Measurements from ENCODE around the gene SNRPA.

DNA sequence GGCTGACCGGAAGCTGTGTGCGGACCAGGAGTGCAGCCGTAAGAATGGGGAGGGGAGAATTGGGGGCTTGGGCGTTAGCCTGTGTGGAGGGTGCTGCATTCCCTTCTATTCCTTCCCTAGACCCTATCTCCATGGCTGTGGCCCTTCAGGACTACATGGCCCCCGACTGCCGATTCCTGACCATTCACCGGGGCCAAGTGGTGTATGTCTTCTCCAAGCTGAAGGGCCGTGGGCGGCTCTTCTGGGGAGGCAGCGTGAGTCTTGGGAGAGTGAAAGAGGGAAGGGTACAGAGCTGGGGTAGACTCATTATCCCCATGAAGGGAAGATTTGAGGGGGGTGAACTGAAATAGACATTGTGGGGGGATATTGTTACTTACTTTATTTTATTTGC is 24.6 kb downstream of the SNRPA start:
- no peak for TF ChIP-seq POLR2A (IDR thresholded peaks at IDR 0.05; ENCODE audit: low read depth)
- TF ChIP-seq POLR2AphosphoS5 (IDR thresholded peaks at IDR 0.05), result no peak
- TF ChIP-seq, protein P1, sequence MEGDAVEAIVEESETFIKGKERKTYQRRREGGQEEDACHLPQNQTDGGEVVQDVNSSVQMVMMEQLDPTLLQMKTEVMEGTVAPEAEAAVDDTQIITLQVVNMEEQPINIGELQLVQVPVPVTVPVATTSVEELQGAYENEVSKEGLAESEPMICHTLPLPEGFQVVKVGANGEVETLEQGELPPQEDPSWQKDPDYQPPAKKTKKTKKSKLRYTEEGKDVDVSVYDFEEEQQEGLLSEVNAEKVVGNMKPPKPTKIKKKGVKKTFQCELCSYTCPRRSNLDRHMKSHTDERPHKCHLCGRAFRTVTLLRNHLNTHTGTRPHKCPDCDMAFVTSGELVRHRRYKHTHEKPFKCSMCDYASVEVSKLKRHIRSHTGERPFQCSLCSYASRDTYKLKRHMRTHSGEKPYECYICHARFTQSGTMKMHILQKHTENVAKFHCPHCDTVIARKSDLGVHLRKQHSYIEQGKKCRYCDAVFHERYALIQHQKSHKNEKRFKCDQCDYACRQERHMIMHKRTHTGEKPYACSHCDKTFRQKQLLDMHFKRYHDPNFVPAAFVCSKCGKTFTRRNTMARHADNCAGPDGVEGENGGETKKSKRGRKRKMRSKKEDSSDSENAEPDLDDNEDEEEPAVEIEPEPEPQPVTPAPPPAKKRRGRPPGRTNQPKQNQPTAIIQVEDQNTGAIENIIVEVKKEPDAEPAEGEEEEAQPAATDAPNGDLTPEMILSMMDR (IDR thresholded peaks at IDR 0.05), result no peak

All from esophagus muscularis mucosa (tissue), 3 donors.